Kidney epithelial cell (primary cell): ENCODE results near the gene TRUB1. TPM values are rescaled to one million over a fixed set of nuclear protein-coding genes. Genes with fewer than 3 reads are reported as not detected.
"Not testable (repeated sequence)": the region's sequence is repeated elsewhere in the genome, so short reads cannot be mapped to it uniquely, and the experiment has no call there.

Experiments
- DNase-seq: peaks from one replicate; pipeline ENCODE4 v3.0.0-alpha.2; 2010; ENCODE audit warnings: low read depth
- H3K27me3 ChIP-seq: 2 replicates; pipeline ENCODE4 v1.6.0; 2011; ENCODE audit warnings: low read length; ENCODE audit not compliant: control insufficient read depth, insufficient read depth
- H3K36me3 ChIP-seq: 2 replicates; pipeline ENCODE4 v1.5.1; 2011; ENCODE audit warnings: low read length; ENCODE audit not compliant: control insufficient read depth, insufficient read depth
- H3K4me3 ChIP-seq: 2 replicates; pipeline ENCODE4 v1.5.1; 2011; ENCODE audit warnings: low read depth, mild to moderate bottlenecking, control low read depth, low read length
- total RNA-seq: library from RNA; depleted of rRNA; stranded (reverse); fragments of >200 nt; gene quantifications from 2 replicates; pipeline ENCODE4 v1.2.3, GENCODE V29; 2015
- TF ChIP-seq, protein P1 (sequence below): IDR thresholded peaks from 2 replicates; pipeline ENCODE4 v1.5.1; 2011; ENCODE audit warnings: mild to moderate bottlenecking, moderate library complexity, low read length, control low read depth, inconsistent platforms; ENCODE audit not compliant: insufficient read depth, poor library complexity, severe bottlenecking

TRUB1 gene
- 31.5 and 35.5 TPM in 2 replicates for total RNA-seq

DNA sequence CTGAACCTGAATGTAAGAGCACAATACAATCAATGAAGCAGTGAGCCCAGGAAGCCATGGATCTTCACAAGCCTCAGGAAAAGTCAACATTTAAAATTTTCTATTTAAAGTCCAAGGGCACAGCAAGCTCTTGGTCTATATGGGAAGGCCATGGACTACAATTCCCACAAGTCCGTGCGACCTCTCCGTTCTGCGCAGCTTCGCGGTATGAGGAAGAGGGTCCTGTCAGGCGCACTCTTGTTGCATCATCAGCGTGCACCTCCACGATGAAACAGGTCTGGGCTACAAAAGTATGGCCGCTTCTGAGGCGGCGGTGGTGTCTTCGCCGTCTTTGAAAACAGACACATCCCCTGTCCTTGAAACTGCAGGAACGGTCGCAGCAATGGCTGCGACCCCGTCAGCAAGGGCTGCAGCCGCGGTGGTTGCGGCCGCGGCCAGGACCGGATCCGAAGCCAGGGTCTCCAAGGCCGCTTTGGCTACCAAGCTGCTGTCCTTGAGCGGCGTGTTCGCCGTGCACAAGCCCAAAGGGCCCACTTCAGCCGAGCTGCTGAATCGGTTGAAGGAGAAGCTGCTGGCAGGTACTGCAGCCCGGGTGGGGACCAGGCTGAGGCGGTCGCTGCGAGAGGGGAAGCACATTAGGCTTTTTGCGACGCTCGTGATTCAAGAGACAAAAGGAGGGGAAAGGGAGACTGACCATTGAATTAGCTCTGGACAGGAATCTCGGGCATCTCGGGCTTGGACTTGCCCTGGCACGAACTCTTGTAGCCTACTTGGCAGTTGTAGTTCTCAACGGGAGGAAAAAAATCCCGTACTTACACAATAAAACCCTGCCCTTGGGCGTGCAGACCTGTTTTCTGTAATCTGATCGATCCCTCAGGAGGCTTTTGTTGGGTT is at the start of gene TRUB1:
Gene TRUB1 (plus strand): TSS at position 234 of the 894 bp plus-strand sequence. CDS start 59 bp downstream, at position 293.
- no peaks in the 10 kb centered on the region for H3K36me3 ChIP-seq
- no peaks in the 10 kb centered on the region for H3K27me3 ChIP-seq
- TF ChIP-seq, protein P1, sequence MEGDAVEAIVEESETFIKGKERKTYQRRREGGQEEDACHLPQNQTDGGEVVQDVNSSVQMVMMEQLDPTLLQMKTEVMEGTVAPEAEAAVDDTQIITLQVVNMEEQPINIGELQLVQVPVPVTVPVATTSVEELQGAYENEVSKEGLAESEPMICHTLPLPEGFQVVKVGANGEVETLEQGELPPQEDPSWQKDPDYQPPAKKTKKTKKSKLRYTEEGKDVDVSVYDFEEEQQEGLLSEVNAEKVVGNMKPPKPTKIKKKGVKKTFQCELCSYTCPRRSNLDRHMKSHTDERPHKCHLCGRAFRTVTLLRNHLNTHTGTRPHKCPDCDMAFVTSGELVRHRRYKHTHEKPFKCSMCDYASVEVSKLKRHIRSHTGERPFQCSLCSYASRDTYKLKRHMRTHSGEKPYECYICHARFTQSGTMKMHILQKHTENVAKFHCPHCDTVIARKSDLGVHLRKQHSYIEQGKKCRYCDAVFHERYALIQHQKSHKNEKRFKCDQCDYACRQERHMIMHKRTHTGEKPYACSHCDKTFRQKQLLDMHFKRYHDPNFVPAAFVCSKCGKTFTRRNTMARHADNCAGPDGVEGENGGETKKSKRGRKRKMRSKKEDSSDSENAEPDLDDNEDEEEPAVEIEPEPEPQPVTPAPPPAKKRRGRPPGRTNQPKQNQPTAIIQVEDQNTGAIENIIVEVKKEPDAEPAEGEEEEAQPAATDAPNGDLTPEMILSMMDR = no peak
- peak; percentile 89 for DNase-seq
- H3K4me3 ChIP-seq = peak within 1 kb of the TSS; percentile 93

DNA sequence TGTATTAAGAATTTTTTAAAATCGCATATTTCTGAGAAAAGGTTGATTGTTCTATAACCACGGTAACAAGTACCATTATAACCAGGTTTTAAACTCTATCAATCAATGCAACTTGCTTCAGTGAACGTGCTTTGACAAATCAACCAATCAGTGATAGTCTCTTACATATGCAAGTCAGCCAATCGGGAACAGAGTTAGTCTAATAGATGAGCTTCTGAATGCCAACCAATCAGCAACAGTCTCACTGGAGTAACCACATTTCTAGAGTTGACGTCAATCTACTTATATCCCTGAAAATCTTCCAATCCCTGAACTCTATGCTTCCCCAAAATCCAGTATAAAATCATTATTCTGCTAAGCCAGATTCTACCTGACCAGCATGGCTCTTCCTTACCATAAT is 44.7 kb upstream of the TRUB1 start:
- DNase-seq = no peak
- TF ChIP-seq, protein P1 = no peak
- Histone ChIP-seq H3K36me3 (no peaks in the 10 kb centered on the region), H3K4me3 (no peak overlapping the region), H3K27me3 (no peaks in the 10 kb centered on the region)

DNA sequence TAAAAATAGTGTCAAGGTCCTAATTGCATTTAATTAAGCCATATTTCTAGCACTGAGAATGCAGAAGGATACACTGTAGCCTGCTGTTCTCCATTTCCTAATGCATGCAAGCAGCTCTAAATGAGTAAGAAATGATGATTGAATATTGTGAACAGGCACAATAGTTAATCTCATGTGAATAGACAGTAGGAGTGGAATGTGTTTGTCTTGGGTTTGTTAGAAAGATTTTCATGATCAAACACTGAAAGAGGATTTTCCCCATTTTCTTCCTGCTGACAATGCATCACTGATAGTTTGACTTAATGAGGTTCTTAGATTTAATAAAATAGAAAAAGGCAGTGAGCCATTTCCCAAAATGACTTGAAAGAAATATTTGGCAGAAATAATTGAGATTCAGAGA is 43.1 kb upstream of the TRUB1 start:
- Histone ChIP-seq H3K36me3 (no peaks in the 10 kb centered on the region), H3K27me3 (no peaks in the 10 kb centered on the region), H3K4me3 (no peak overlapping the region)
- TF ChIP-seq, protein P1 = no peak
- DNase-seq = no peak

DNA sequence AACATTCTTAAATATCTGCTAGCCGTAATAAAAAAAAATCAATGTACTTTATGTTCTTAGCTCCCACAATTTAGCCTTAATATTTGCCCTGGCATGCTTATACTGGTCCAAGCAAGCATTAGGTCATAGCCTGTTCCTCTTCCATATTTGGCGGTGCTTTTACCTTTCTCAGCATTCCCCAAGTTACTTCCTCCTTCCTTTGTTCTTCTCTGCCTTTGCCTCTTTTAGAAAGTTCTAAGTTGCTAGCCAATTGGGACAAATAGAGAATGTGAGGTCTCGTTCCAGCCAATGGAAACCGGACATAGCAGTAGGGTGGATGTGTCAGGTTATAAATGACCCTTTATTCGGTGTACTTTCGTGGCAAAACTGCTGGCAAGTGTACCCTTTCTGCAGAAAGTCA is 41.0 kb upstream of the TRUB1 start:
- H3K27me3 ChIP-seq, H3K36me3 ChIP-seq, H3K4me3 ChIP-seq, DNase-seq: not testable (repeated sequence)

DNA sequence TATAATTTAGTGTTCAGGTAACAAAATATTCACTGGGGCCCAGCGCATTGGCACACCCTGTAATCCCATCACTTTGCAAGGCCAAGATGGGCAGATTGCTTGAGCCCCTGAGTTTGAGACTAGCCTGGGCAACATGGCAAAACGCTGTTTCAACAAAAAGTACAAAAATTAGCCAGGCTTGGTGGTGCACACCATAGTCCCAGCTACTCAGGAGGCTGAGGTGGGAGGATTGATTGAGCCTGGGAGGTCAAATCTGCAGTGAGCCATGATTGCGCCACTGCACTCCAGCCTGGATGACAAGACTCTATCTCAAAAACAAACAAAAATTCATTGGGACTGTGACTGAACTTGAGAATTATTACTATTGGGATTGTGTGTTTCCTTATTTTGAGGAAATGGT is 40.4 kb upstream of the TRUB1 start:
- TF ChIP-seq, protein P1 = no peak
- no peak for DNase-seq
- Histone ChIP-seq H3K27me3 (no peaks in the 10 kb centered on the region), H3K4me3 (no peak overlapping the region), H3K36me3 (no peaks in the 10 kb centered on the region)

DNA sequence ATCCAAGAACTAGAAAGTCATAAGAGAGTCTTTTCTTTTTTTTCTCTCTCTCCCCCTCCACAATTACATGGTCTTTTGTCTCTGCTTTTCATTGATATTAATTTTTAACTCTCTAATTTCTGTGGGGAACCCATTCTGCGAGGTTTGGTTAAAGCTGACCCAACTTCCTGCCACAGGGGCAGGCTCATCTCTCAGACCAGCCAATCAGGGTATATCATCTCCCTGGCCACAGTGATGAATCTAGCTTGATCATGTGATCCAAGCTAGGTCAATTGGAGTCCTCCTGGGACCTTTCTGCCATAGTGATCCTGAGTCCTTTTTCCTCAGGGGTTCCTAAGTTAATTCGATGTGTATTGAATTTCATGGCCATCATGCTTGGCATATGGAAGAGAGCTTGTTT is 38.0 kb upstream of the TRUB1 start:
- Histone ChIP-seq H3K4me3 (no peak overlapping the region), H3K27me3 (no peaks in the 10 kb centered on the region), H3K36me3 (no peaks in the 10 kb centered on the region)
- DNase-seq = no peak
- TF ChIP-seq, protein P1 = no peak
